Osteoblast (primary cell): ENCODE results near the gene C4A. TPM values are rescaled to one million over a fixed set of nuclear protein-coding genes. Genes with fewer than 3 reads are reported as not detected.
"Not testable (repeated sequence)": the region's sequence is repeated elsewhere in the genome, so short reads cannot be mapped to it uniquely, and the experiment has no call there.

ENCODE experiments used
- DNase-seq: peaks from one replicate; pipeline ENCODE4 v3.0.0; 2011; ENCODE audit warnings: low spot score, mixed read lengths; ENCODE audit not compliant: insufficient read length; ENCODE audit errors: missing footprints
- H2AFZ ChIP-seq: 2 replicates; pipeline ENCODE4 v1.6.0; 2011; ENCODE audit warnings: mild to moderate bottlenecking, low read length
- H3K27ac ChIP-seq: 2 replicates; pipeline ENCODE4 v1.5.1; 2011; ENCODE audit warnings: mild to moderate bottlenecking, low read depth, low read length, moderate library complexity
- H3K27me3 ChIP-seq: 2 replicates; pipeline ENCODE4 v1.6.0; 2012; ENCODE audit warnings: mild to moderate bottlenecking, control low read depth, inconsistent platforms, low read length, moderate library complexity; ENCODE audit not compliant: insufficient read depth
- H3K36me3 ChIP-seq: 2 replicates; pipeline ENCODE4 v1.5.1; 2011; ENCODE audit warnings: mild to moderate bottlenecking, low read length, control low read depth, moderate library complexity; ENCODE audit not compliant: insufficient read depth
- H3K4me1 ChIP-seq: 2 replicates; pipeline ENCODE4 v1.5.1; 2011; ENCODE audit warnings: mild to moderate bottlenecking, low read length, control low read depth, moderate library complexity; ENCODE audit not compliant: insufficient read depth
- H3K4me2 ChIP-seq: 2 replicates; pipeline ENCODE4 v1.6.0; 2011; ENCODE audit warnings: mild to moderate bottlenecking, low read length; ENCODE audit not compliant: insufficient read depth
- H3K4me3 ChIP-seq: fragments of 200-600 bp; sonication (generic); 3 replicates; pipeline ENCODE4 v1.5.1; 2012; ENCODE audit warnings: mild to moderate bottlenecking, low read length, inconsistent platforms; ENCODE audit not compliant: insufficient read depth
- H3K79me2 ChIP-seq: 2 replicates; pipeline ENCODE4 v1.6.0; 2012; ENCODE audit warnings: mild to moderate bottlenecking, low read length, control low read depth, inconsistent platforms; ENCODE audit not compliant: insufficient read depth
- H3K9me3 ChIP-seq: 2 replicates; pipeline ENCODE4 v1.5.1; 2011; ENCODE audit warnings: low read depth, low read length, control low read depth
- H4K20me1 ChIP-seq: 2 replicates; pipeline ENCODE4 v1.6.0; 2012; ENCODE audit warnings: mild to moderate bottlenecking, low read length, control low read depth; ENCODE audit not compliant: insufficient read depth
- total RNA-seq: library from RNA; depleted of rRNA; stranded (reverse); fragments of >200 nt; gene quantifications from 2 replicates; pipeline ENCODE4 v1.2.3, GENCODE V29; 2012
- TF ChIP-seq, protein P1 (sequence below): IDR thresholded peaks from 2 replicates; pipeline ENCODE4 v1.5.1; 2011; ENCODE audit warnings: mild to moderate bottlenecking, low read depth, low read length, moderate library complexity; ENCODE audit errors: extremely low read depth

C4A gene
- total RNA-seq, 1 donor = 7.2 TPM

DNA sequence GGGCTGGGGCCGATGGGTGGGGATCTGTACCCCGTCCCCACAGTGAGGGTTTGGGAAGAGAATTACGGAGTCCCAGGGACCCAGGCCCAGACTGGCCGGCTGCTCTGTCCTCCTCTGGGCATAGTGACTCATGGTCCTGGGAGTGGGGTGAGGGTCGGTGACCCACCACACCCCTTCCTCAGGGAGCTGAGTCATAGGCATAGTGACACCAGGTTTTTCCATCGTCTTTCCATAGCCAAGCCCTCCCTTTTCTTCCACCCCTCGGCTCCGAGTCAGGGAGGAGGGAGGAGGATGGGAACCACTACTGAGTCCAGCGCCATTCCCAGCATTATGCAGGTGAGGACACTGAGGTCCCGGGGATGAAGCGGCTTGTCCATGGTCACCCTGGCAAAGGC is 65.2 kb downstream of the C4A start:
- peaks cover 9% of the 10 kb centered on the region for H3K27me3 ChIP-seq
- H3K4me1 ChIP-seq = peaks cover 12% of the 10 kb centered on the region
- peak; percentile 69 for DNase-seq
- H3K9me3 ChIP-seq = no peaks in the 10 kb centered on the region
- peak overlapping the region; percentile 15 for H3K4me2 ChIP-seq
- H3K4me3 ChIP-seq = no peak overlapping the region
- no peaks in the 10 kb centered on the region for H3K36me3 ChIP-seq
- H2AFZ ChIP-seq = no peak overlapping the region
- no peak overlapping the region for H3K27ac ChIP-seq
- TF ChIP-seq, protein P1, sequence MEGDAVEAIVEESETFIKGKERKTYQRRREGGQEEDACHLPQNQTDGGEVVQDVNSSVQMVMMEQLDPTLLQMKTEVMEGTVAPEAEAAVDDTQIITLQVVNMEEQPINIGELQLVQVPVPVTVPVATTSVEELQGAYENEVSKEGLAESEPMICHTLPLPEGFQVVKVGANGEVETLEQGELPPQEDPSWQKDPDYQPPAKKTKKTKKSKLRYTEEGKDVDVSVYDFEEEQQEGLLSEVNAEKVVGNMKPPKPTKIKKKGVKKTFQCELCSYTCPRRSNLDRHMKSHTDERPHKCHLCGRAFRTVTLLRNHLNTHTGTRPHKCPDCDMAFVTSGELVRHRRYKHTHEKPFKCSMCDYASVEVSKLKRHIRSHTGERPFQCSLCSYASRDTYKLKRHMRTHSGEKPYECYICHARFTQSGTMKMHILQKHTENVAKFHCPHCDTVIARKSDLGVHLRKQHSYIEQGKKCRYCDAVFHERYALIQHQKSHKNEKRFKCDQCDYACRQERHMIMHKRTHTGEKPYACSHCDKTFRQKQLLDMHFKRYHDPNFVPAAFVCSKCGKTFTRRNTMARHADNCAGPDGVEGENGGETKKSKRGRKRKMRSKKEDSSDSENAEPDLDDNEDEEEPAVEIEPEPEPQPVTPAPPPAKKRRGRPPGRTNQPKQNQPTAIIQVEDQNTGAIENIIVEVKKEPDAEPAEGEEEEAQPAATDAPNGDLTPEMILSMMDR = no peak
- no peaks in the 10 kb centered on the region for H3K79me2 ChIP-seq
- no peaks in the 10 kb centered on the region for H4K20me1 ChIP-seq

DNA sequence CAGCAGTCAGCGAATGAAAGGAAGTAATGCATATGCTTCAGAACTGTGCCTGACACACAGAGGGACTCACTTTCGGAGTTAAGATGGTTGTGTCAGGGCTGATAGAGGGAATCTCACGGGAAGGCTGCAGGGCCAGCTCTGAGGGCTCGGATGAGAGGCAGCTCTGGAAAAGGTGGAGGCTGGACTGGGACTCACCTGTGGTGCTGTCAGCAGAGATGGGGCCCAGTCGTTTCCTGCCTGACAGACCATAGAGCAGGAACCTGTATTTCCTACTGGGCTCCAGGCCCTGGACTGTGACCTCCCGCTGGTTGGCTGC is 65.6 kb downstream of the C4A start:
- H3K4me1 ChIP-seq = peaks cover 12% of the 10 kb centered on the region
- no peaks in the 10 kb centered on the region for H3K79me2 ChIP-seq
- no peak for DNase-seq
- no peak overlapping the region for H3K4me2 ChIP-seq
- peaks cover 11% of the 10 kb centered on the region for H3K27me3 ChIP-seq
- H3K36me3 ChIP-seq = no peaks in the 10 kb centered on the region
- no peak overlapping the region for H3K4me3 ChIP-seq
- no peaks in the 10 kb centered on the region for H3K9me3 ChIP-seq
- TF ChIP-seq, protein P1 = no peak
- H2AFZ ChIP-seq = no peak overlapping the region
- H4K20me1 ChIP-seq = no peaks in the 10 kb centered on the region
- H3K27ac ChIP-seq = no peak overlapping the region

DNA sequence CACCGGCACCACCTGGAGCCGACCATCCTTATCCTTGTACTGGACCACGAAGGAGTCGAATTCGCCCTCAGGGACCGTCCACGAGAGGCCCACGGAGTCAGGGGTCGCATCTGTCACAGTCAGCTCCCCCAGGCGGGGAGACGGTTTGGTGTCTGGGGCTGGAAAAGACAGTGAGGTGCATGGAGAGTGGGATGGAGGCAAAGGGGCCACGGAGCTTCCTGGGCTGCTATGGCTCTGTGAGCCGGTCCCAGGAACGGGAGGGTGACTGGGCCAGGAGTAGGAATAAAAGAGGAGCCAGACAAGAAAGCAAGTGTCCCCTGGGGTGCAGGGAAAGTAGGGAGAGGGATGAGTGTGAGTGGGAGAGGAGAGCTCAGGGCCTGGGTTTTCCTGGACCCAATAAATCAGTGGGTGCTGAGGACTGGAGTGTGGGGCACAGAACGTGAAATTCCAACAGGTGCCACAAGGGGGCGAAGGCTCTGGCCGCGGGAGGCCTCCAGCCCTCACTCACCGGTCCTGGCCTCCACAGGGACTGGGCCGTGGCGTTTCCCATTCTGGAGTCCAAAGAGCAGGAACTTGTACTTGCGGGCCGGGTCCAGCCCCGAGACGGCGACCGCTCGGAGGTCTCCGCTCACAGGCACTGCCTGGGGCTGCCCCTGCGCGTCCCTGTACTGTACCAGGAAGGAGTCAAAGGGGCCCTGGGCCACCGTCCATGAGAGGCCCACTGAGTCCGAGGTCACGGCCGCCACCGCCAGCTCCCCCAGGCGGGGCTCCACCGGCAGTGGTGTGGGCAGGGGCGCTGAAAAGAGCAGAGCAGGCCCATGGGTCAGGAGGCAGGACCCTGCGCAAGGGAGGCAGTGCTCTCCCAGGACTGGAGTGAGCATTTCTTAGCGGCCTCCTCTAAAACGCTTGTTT is 66.3 kb downstream of the C4A start:
- H4K20me1 ChIP-seq = no peaks in the 10 kb centered on the region
- peaks cover 12% of the 10 kb centered on the region for H3K4me1 ChIP-seq
- TF ChIP-seq, protein P1 = peak; percentile 82
- no peaks in the 10 kb centered on the region for H3K36me3 ChIP-seq
- H2AFZ ChIP-seq = no peak overlapping the region
- no peaks in the 10 kb centered on the region for H3K79me2 ChIP-seq
- peaks cover 15% of the 10 kb centered on the region for H3K27me3 ChIP-seq
- H3K9me3 ChIP-seq = no peaks in the 10 kb centered on the region
- DNase-seq = peak; percentile 94
- H3K4me2 ChIP-seq = no peak overlapping the region
- no peak overlapping the region for H3K27ac ChIP-seq
- H3K4me3 ChIP-seq = no peak overlapping the region

DNA sequence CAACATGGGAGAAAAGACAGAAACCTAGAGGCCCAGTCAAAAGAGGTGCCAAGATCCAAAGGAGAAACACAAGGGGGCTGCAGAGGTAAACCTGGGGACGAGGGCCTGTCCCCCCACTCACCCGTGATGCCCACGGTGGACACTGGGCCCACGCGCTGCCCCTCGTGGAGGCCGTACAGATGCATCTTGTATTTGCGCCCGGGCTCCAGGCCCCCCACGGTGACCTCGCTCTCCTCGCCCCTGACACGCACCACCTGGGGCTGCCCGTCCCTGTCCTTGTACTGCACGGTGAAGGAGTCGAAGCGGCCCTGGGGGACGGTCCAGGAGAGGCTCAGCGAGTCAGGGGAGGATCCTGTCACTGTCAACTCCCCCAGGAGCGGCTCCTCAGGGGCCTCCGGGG is 67.3 kb downstream of the C4A start:
- not testable (repeated sequence) for H4K20me1 ChIP-seq, H3K4me3 ChIP-seq, DNase-seq, H3K27ac ChIP-seq, H2AFZ ChIP-seq, H3K79me2 ChIP-seq, H3K36me3 ChIP-seq, H3K9me3 ChIP-seq, H3K4me2 ChIP-seq
- peaks cover 15% of the 10 kb centered on the region for H3K27me3 ChIP-seq
- peaks cover 12% of the 10 kb centered on the region for H3K4me1 ChIP-seq

DNA sequence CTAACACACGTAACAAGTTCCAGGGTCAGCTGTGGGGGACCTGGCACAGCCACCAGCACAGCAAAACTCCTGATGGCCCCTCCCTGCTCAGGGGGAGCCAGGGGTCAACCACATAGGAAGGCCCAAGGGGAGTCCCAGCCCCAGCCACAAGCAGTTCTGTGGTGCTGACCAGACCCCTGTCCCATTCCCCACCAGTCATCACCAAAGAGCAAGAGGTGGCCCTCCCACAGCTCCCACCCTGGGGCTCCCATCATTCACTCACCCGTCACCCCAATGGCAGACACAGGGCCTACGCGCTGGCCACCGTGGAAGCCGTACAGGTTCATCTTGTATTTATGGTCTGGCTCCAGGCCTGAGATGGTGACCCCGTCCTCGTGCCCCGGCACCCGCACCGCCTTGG is 67.9 kb downstream of the C4A start:
- H3K4me1 ChIP-seq = peaks cover 12% of the 10 kb centered on the region
- not testable (repeated sequence) for H2AFZ ChIP-seq, H3K79me2 ChIP-seq, H3K27ac ChIP-seq, H3K36me3 ChIP-seq, DNase-seq, H4K20me1 ChIP-seq, H3K4me2 ChIP-seq, H3K9me3 ChIP-seq, H3K4me3 ChIP-seq
- peaks cover 16% of the 10 kb centered on the region for H3K27me3 ChIP-seq
